ENCODE data around the gene LCP2. TPM values are rescaled to one million over a fixed set of nuclear protein-coding genes. Genes with fewer than 3 reads are reported as not detected.
"Not testable (repeated sequence)": the region's sequence is repeated elsewhere in the genome, so short reads cannot be mapped to it uniquely, and the experiment has no call there.

Gene LCP2
- total RNA-seq, 1 donor from 2014 or later = 381 TPM

DNA sequence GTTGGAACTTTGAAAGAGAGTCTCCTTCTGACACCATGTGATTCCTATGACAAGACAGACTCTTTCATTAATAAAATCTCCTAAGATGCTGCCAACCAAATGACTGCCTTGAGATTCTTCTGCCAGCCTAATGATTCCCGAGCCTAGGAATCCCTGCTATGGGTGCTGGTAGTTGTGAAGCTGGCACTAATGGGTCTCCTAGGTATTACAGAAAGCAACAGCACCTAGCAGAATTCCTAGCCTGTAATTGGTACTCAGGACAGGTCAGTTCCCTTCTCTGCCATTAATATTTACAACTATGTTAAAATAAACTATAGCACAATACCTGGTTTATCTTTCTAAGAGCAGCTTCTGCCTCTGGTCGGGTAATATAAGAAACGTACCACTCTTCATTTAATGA lies 45.5 kb downstream of the LCP2 start:
- intact Hi-C loops (cut with micrococcal nuclease) = no loop called here

DNA sequence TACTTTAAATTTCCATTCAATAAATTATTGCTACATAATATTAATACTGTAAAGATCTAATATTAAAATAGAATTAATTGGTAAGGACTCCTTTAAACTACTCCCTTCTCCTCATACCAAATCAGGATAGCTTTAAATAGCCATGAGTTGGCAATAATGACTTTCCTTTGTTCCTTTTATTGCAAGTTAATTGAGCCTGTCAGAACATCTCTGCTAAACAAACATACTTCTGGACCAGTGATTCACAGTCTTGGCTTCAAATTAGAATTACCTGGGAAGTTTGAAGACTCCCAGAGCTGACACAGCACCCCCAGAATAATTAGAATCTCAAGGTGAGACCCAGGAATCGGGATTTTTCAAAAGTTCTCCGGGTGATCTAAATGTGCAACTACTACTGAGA lies 46.1 kb downstream of the LCP2 start:
- intact Hi-C loops (cut with micrococcal nuclease) = no loop called here

DNA sequence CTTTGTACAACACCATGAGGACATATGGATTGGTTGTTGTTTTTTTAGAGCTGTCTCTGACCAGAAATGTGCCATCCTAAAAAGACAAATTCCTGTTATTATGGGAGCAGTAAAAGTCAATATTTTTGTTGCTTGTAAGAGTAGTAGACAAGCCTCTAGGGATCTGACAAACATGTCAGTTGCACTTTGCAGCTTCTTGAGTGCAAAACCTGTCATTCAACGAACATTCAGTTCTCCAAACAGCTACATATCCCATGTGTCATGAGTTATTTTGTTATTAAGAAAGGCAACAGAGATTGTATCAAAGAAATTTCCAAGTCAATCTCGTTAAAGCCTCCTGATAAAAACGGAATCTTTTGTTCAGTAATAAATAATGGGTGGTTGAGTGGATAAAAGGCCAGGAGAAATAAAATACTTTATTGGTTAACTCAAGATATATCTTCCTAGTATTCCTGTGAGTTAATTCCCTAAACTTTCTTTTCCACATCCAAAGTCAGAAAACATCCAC lies 46.7 kb downstream of the LCP2 start:
- intact Hi-C loops (cut with micrococcal nuclease) = no loop called here

DNA sequence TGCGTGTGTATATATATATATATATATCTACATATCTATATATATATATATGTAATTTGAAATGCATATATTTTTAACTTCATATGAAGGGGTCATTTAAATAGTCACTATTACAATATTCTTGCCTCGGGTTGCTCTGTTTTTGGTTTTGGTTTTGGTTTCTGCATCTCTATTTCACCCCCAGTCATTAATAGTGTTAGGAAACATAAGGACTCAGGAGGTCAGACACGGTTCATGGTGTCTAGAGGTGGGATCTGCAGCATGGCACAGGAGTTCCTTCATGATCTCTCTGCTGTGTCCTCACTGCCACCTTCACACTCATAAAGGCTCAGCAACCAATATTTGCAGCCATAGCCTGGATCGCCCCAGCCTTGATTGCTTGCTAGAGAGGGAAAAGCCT lies 48.2 kb downstream of the LCP2 start:
- intact Hi-C loops (cut with micrococcal nuclease) = no loop called here

DNA sequence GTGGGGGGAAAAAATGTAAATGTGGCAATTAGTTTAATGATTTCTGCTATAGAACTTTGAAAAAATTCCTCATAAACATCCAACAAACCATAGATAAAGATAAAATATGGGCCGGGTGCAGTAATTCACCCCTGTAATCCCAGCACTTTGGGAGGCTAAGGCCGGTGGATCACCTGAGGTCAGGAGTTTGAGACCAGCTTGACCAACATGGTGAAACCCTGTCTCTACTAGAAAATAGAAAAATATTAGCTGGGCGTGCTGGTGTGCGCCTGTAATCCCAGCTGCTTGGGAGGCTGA lies 48.7 kb downstream of the LCP2 start:
- intact Hi-C loops (cut with micrococcal nuclease) = not testable (repeated sequence)

DNA sequence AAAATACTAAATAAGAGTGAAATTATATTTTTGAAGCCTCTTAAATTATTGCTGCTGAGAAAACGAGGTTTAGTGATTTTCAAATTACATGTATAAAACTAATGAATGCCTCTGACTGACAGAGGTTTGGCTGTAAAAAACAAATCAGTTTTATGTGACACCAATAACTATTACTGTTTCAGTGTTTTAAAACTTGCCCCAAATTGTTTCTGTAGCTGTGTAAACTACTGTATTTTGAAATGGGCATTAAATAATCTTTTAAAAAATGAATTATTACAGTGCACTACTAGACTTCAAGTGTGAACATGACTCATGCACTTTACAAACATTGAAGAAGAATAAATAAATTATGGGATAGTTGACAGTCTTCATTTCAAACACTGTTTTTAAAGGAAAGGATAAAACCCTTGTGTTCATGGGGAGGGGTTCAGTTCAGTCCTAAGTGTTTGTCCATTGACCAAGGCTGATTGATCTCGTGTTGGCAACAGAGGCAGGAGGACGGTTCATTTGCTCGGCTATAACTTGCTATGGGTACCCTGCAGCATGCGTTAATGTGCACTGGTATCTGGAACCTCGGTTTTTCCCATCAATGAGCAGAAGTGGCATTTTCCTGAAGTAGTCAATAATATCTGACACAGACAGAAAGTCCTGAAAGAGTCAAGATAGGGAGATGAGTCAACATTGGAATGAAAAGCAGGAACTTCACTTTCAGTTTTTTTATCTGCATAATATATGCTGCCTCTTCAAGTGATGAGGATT lies 49.2 kb downstream of the LCP2 start:
- intact Hi-C loops (cut with micrococcal nuclease) = no loop called here

DNA sequence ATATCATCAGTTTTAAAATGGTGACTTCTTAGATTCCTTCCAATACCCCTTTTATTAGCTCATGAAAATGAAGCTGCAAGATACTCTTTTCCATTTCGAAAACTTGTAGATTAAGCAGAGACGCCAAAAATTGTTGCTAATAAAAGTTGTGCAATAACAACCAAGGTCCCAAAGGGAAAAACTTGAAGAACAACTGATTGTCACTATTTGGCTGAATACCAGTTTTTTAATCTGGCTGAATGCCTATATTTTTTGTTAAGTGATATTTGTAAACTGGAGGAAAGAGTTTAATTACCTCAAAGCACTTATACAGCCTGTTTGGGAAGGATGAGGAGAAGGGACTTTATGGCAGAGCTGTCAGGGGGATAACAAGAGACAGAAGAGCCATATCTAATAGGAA lies 50.2 kb downstream of the LCP2 start:
- intact Hi-C loops (cut with micrococcal nuclease) = no loop called here

DNA sequence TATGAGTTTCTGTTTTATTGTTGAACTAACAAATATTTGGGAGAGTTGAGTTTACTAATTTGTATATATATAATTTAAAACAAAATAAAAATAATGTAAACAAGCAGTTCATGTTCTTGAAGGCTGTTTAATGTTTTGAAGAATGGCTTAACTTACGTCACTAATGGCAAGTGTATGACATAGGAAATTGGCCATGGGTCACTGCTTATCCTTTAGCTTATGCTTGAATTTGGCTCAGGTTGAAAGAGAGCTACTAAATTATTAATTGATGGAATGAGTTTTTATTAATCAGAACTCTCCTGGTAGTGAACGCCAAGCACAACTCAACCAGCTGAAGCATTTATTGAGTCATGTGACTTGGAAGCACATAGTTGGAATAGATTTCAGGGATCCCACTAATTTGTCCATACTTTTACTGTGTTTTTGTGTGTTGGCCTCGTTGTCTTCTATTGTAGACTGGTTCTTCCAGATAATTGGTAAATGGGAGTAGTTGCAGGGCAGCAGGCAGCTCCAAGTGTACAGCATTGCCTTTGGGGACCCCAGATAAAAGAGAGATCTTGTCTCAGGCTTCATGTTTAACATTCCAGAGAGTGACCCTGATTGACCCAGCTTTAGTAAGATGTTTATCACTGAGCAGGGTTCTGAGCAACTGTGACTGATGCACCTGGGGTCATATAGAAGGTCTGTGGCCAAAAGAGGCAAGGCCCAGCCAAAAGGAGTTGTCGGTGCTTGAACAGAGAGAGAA lies 51.3 kb downstream of the LCP2 start:
- intact Hi-C loops (cut with micrococcal nuclease) = no loop called here

DNA sequence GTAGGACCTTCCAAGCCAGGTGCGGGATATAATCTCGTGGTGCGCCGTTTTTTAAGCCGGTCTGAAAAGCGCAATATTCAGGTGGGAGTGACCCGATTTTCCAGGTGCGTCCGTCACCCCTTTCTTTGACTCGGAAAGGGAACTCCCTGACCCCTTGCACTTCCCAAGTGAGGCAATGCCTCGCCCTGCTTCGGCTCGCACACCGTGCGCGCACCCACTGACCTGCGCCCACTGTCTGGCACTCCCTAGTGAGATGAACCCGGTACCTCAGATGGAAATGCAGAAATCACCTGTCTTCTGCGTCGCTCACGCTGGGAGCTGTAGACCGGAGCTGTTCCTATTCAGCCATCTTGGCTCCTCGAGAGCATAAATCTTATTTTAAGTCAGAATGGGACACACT lies 52.1 kb downstream of the LCP2 start:
- intact Hi-C loops (cut with micrococcal nuclease) = not testable (repeated sequence)

DNA sequence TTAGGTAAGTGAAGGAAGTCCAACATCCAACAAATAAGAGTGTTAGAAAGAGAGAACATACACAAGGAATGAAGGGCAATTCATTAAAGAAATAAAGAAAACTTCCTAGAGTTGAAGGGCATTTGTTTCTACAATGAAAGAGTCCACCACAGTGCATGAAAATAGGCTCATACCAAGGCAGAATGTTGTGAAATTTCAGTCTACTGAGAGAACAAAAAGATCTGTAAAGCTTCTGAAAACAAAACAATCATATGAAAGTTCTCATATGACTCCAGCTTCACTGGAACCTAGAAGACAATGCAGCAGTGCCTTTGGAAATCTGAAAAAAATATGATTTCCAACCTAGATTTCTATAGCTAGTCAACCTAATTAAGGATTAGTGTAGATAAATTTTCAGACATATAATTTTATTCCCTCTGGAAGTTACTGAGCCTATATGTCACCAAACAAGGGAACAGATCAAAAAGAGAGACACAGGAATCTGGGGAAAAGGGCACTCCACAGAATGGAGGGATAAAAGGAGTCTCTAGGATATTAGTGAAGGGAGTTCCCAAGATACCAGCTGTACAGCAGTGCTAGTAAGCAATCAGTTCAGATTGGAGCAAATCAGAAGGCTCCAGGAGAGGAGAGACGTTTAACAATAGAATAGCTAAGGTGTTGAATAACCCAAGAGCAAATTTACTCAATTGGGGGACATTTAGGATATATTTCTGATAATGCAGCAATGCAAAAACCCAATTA lies 59.0 kb downstream of the LCP2 start:
- intact Hi-C loops (cut with micrococcal nuclease) = loop anchor here (2.0 kb wide), 1 partner anchor 16 kb away; no protein-coding TSS in a partner anchor

DNA sequence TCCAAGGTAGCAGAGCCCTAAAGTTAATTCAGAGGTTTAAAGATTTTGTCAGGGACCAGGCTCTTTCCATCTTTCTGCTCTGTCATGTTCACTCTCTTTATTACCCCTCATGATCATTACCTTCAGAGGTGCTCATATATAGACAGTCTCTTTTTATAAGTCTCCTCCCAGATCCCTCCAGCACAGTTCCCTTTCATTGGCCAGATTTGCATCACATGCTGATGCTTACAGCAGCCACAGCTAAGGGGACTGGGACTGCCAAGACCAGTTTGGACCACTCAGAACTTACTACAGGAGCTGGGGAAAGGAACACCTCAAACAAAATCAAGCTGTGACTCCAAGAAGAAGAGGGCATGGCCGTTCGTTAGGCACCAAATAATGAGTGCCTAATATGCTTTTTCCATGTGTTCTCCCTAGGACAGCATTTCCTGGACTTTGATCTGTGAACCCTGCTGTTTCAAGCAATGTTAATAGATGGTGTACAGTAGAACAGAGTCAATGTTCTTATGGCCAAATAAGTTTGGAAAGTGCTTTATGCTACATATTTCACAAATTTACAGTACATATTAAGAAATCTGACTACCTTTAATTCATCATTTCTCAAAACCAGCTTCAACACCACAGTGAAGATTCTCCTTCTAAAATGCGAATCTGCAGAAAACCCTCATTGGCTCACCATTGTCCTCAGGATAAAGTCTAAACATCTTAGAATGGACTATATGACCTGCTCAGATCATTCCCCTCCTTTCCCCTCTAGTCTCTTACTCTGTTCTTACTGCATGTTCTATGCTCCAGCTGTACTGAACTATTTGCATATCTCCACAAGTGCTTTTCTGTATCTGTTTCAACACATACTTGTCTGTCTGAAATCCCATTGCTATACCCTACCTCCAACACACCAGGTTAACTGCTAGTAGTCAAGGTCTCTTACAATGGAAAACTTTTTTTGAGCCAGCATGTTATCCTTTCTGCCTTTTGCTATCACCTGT lies 61.4 kb downstream of the LCP2 start:
- intact Hi-C loops (cut with micrococcal nuclease) = no loop called here

DNA sequence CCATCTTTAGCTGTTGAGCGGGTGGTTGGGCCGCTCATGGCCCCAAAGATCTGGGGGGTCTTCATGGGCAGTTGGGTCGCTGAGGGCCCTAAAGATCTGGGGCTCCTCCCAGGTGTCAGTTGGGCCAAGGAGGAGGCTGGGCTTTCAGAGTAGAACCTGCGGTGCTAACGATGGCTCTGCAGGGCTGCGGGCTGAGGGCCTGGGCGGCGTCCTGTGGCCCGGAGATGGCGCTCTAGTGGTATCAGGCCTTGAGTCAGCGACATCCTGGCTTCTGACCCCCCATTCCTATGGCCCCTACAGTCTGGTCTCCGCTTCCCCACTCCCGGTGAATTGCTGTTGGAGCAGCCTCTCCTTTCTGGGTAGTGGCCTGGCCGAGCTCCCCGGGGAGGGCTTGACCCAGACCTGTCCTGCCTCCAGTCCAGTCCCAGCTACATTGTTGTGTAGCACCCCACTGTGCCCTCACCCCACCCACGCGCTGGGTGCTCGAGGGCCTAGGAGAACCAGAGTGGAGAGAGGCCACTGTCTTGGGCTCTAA lies 64.2 kb downstream of the LCP2 start:
- intact Hi-C loops (cut with micrococcal nuclease) = no loop called here

DNA sequence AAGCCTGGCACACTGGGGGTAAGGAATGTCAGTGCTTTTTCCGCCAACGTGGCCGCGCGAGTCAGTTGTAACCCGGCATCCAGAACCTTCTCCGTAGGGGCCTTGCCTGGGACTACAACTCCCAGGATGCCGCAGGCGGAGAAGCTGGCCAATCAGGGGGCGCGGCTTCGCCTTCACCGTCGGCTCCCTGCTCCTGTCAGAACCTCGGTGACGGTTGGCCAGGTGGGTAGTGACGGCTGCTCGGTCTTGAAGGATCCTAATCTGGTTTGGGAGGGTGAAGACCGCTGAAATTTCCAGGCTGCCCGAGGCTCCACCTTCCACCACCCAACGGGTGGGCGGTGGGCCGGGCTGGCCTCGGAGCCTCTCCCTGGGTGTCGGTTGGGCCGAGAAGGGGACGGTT lies 64.8 kb downstream of the LCP2 start, which contains the start of gene C5orf58:
TSS of gene C5orf58 (plus strand) at position 200 of the 400 bp plus-strand sequence. CDS start 1,992 bp downstream, outside the sequence.
- intact Hi-C loops (cut with micrococcal nuclease) = no loop called here

DNA sequence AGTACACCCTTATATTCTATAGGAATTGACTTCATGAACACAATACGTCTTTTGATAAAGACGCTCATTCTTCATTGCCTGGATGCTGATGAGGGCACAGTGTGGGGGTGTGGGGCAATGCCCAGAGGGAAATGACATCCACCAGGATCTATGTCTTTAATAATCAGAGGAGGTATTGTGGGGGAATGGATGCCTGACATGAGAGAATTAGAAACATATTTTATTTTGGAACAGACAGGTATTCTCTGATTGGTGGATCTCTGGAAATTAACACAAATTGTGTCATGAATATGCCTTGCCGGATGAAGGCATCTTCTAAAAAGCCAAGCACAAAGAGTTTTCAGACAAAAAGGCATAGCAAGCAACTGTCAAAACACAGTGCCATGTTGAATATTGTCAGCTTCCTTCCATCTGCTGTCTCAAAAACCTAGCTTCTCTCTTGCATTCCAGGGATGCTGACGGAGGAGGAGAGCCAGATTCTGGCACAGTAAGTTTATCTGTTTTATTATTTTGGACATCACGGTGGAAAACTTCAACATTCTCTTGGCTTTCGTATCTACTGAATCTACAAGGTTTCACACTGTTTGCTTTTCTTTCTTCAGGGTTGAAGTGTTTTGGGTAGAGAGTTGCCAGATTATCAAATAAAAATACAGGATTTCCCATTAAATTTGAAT lies 68.7 kb downstream of the LCP2 start:
- intact Hi-C loops (cut with micrococcal nuclease) = loop anchor here (5.0 kb wide), 1 partner anchor 38 kb away; no protein-coding TSS in a partner anchor

DNA sequence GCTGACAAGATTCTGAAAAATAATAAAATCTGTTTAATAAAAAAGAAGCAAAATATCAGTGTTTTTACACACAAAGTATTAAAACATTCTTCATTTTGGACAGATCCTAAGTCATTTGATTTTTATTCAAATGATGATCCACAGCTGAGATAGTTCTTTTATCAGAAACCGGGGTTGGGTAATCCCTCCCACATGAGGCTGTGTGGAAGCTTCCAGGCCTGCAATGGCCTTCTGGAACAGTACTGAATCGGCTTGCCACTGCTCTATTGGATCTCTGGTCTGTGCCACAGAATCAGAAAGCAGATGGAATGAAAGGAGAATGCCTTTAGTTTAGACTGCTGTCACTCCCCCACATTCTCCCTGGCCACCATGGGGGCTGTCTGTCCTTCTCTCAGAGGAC lies 70.9 kb downstream of the LCP2 start:
- intact Hi-C loops (cut with micrococcal nuclease) = loop anchor here (1.0 to 5.0 kb wide), 3 partner anchors 41 to 195 kb away; no protein-coding TSS in a partner anchor

DNA sequence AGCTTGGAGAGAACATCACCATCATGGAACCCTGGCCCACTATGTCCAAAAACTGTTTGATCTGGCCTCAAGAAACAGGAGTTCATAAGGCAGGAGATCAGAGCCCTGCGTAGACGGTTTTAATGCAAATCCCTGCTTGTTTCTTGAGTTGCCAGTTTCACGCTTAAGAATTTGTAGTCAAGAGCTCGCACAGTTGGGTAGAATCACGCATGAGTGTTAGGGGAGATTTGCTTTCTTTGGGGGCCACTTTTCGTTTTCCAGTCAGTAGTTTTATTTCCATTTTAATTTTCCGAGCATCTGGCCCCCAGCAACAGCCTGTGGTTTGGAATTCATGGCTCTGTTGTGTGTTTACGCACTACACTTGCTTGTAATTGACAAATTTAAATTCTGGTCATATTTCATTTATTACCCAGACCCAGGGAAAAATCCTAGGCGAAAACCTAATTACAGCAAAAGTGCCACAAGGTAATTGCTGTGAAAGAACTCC lies 71.4 kb downstream of the LCP2 start:
- intact Hi-C loops (cut with micrococcal nuclease) = loop anchor here (1.0 to 5.0 kb wide), 3 partner anchors 41 to 195 kb away; no protein-coding TSS in a partner anchor

DNA sequence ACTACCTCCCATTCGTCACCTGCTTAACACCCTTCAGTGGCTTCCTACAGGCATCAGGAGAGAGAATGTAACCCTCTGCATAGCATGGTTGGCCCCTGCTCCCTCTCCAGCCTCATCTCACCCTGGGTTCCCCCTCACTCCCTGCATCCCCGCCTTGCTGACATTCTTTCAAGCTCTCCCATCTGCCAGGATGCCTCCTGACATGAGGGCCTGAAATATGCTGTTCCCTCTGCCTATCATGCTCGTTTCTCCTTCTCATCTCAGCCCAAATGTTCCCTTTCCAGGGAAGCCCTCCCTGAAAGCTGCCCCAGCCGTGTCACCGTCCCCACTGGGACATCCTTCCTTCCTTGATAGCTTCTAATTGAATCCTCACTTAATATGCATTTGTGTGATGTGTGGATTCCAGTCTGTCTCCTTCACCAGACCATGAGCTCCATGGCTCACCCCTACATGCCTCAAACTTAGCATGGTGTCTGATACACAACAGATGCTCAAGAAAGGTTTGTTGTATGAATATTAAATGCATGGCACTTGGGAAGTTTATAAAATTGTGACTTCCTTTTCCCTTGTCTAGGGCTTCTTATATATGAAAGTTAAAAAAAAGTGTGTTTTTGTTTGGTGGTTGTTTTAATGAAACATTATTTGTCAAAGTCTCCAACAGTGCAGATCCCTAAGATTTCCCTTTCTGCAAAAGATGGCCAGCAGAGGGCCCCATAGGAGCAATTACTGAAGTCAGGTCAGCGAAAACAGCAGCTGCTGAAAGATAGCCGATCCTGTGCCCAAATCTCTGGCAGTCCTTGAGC lies 72.0 kb downstream of the LCP2 start:
- intact Hi-C loops (cut with micrococcal nuclease) = loop anchor here (1.0 to 5.0 kb wide), 3 partner anchors 42 to 196 kb away; no protein-coding TSS in a partner anchor

DNA sequence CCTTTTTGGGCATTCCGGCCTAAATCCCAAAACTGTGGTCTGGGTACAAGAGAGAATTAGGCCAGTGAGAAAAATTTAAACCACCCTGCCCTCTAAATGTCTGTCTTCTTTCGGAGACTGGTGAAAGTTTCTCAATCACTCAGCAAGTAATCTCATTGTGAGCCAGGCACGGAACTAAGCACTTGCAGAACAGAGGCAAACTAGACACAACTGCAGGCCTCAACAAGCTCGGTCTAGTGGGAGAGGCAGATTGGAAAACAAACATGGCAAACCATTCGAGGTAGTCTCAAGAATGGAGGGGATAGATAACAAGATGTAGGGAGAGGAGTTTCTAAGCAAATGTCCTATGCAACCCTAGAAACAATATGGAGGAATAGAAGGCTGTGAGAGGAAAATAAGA lies 73.7 kb downstream of the LCP2 start:
- intact Hi-C loops (cut with micrococcal nuclease) = no loop called here

DNA sequence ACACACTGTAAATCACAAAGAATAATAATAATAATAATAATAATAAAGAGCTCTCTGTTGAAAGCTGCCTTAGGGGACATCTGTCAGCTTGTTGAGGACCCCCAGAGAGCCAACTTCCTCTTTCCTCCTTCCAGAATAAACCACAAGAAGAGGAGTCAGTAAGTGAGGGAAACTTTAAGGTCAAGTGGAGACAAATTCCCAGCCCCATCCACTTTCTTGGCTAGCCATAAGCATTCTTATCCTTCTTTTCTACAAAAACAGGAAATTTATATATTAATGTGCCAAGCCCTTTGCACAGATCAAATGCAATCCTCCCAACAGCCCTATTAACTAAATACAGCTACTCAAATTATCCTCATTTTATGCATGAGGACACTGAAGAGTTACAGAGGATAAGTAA lies 74.2 kb downstream of the LCP2 start:
- intact Hi-C loops (cut with micrococcal nuclease) = no loop called here
